ENCODE measurements around the gene ANO3.

- no peak for TF ChIP-seq CTCF (conservative IDR thresholded peaks at IDR 0.05)
- TF ChIP-seq EZH2 (IDR thresholded peaks at IDR 0.05; ENCODE audit: low read depth) = no peak
Observed at GRCh38 chr11:26465274-26465673, 133.3 kb downstream of the ANO3 start.

Measured in PC-9 (cell line).